HEK293T (cell line): ENCODE results near the gene CTNNA3.

Source experiments
- CTCF ChIA-PET: fragments of 350-600 bp; formaldehyde crosslinking; extraction: SDS; loops from one replicate; lab custom pipeline; 2021; ENCODE audit warnings: antibody characterized with exemption, inconsistent platforms; lab: Yijun Ruan, JAX
- POLR2A ChIA-PET: fragments of 350-600 bp; formaldehyde crosslinking; extraction: SDS; loops from one replicate; lab custom pipeline; 2020; ENCODE audit warnings: antibody characterized with exemption, inconsistent platforms; lab: Yijun Ruan, JAX
- DNase-seq: peaks from one replicate; pipeline ENCODE4 v3.0.0; 2012; ENCODE audit warnings: mixed read lengths; ENCODE audit errors: extremely low spot score
- ARNT ChIP-seq: fragments of 450-650 bp; IDR thresholded peaks from 2 replicates; pipeline ENCODE4 v1.6.1; 2017; ENCODE audit warnings: mild to moderate bottlenecking
- BHLHE40 ChIP-seq: fragments of 450-650 bp; IDR thresholded peaks from 2 replicates; pipeline ENCODE4 v1.6.1; 2016; ENCODE audit warnings: mild to moderate bottlenecking, moderate library complexity, borderline replicate concordance
- CTBP1 ChIP-seq: fragments of 450-650 bp; IDR thresholded peaks from 2 replicates; pipeline ENCODE4 v1.6.1; 2016; ENCODE audit warnings: borderline replicate concordance
- ELF4 ChIP-seq: fragments of 450-650 bp; IDR thresholded peaks from 2 replicates; pipeline ENCODE4 v1.6.1; 2017; ENCODE audit warnings: antibody characterized with exemption
- FOXA1 ChIP-seq: fragments of 450-650 bp; IDR thresholded peaks from 2 replicates; pipeline ENCODE4 v1.6.1; 2016; ENCODE audit warnings: mild to moderate bottlenecking
- FOXK2 ChIP-seq: fragments of 450-650 bp; IDR thresholded peaks from 2 replicates; pipeline ENCODE4 v1.6.1; 2016; ENCODE audit warnings: mild to moderate bottlenecking
- FOXM1 ChIP-seq: fragments of 450-650 bp; IDR thresholded peaks from 2 replicates; pipeline ENCODE4 v1.6.1; 2017; ENCODE audit warnings: mild to moderate bottlenecking, borderline replicate concordance
- HDGF ChIP-seq: fragments of 450-650 bp; IDR thresholded peaks from 2 replicates; pipeline ENCODE4 v1.6.1; 2017; ENCODE audit warnings: antibody characterized with exemption, borderline replicate concordance
- L3MBTL2 ChIP-seq: fragments of 450-650 bp; conservative IDR thresholded peaks from 2 replicates; pipeline ENCODE4 v1.6.1; 2016; ENCODE audit warnings: mild to moderate bottlenecking
- LEF1 ChIP-seq: fragments of 450-650 bp; IDR thresholded peaks from 2 replicates; pipeline ENCODE4 v1.6.1; 2017; ENCODE audit warnings: mild to moderate bottlenecking, borderline replicate concordance
- NFRKB ChIP-seq: fragments of 450-650 bp; IDR thresholded peaks from 2 replicates; pipeline ENCODE4 v1.6.1; 2016; ENCODE audit warnings: mild to moderate bottlenecking, moderate library complexity
- SP1 ChIP-seq: fragments of 450-650 bp; IDR thresholded peaks from 2 replicates; pipeline ENCODE4 v1.6.1; 2017
- SUZ12 ChIP-seq: fragments of 450-650 bp; IDR thresholded peaks from 2 replicates; pipeline ENCODE4 v1.6.1; 2016; ENCODE audit warnings: mild to moderate bottlenecking
- TARDBP ChIP-seq: fragments of 450-650 bp; IDR thresholded peaks from 2 replicates; pipeline ENCODE4 v1.6.1; 2016
- ZNF384 ChIP-seq: fragments of 450-650 bp; IDR thresholded peaks from 2 replicates; pipeline ENCODE4 v1.6.1; 2016
- TF ChIP-seq, protein P1 (sequence below): fragments of 450-650 bp; IDR thresholded peaks from 2 replicates; pipeline ENCODE4 v1.6.1; 2016

CTNNA3 gene

DNA sequence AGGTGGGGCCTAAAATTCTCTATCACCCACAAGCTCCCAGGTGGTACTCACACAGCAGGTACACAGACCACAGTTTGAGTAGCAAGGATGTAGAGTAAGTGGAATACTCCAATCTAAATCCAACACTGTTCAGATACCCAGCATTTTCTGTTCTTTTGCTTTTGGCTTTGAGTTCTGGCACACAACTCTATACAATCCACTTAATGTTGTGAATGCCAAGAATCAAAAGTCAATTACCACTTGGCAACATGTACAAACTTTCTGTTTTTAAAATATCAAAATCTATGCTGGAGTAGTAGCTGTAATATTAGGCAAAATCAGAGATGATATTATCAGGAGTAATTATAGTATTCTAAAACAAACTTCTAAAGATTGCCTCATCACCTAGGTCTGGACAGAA lies 903.6 kb downstream of the CTNNA3 start:
- no peak for TF ChIP-seq LEF1
- no peak for TF ChIP-seq FOXM1
- no peak for TF ChIP-seq FOXA1
- TF ChIP-seq BHLHE40 = no peak
- TF ChIP-seq HDGF = no peak
- no peak for TF ChIP-seq L3MBTL2
- TF ChIP-seq CTBP1 = no peak
- TF ChIP-seq ZNF384 = no peak
- CTCF ChIA-PET = no interaction called here

DNA sequence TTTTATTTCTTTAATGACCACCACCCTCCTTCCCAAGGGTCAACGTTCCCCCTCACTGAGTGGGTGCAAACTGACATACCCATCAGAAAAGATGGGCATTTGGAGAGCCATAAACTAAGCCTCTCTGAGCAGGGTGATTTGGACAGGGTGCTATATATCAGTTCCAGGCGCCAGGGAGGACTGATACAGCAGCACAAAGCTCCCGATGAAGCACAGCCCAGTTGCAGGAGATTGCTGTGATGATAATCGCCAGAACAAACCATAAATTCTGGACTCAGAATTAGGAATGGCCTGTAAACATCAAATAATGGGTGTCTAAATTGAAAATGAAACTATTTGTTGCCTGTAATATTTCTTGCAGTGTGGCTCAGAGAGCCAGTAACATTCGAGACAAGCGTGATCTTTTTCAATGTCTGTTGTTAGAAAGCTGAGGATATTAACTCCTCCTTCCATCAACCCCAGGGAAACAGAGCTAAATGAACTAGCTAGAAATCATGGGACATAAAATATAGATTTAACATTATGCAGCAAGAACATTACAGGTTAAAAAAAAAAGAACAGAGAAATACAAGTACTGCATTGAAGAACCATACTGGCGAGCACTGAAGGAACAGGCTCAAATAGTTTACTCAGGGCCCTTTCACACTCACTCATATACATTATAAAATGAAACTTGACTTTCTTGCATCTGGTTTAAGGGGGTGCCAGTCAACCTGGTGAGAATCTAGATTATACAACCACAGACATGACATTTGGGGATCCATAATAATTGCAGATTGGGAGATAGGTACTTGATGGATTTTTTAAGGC lies 907.6 kb downstream of the CTNNA3 start:
- ChIA-PET CTCF (no interaction called here), POLR2A (no interaction called here)
- TF ChIP-seq NFRKB = no peak
- TF ChIP-seq SUZ12 = no peak
- no peak for TF ChIP-seq L3MBTL2
- TF ChIP-seq, protein P1, sequence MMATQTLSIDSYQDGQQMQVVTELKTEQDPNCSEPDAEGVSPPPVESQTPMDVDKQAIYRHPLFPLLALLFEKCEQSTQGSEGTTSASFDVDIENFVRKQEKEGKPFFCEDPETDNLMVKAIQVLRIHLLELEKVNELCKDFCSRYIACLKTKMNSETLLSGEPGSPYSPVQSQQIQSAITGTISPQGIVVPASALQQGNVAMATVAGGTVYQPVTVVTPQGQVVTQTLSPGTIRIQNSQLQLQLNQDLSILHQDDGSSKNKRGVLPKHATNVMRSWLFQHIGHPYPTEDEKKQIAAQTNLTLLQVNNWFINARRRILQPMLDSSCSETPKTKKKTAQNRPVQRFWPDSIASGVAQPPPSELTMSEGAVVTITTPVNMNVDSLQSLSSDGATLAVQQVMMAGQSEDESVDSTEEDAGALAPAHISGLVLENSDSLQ = no peak
- no peak for TF ChIP-seq FOXK2
- no peak for TF ChIP-seq ELF4
- TF ChIP-seq CTBP1 = no peak
- TF ChIP-seq ARNT = no peak
- TF ChIP-seq BHLHE40 = no peak
- no peak for TF ChIP-seq HDGF
- TF ChIP-seq SP1 = no peak
- TF ChIP-seq TARDBP = no peak
- no peak for TF ChIP-seq FOXA1
- no peak for TF ChIP-seq LEF1
- TF ChIP-seq ZNF384 = no peak
- TF ChIP-seq FOXM1 = no peak
- DNase-seq = no peak

More for the DNA sequence above, 903.6 kb downstream of the CTNNA3 start:
- POLR2A ChIA-PET = no interaction called here
- no peak for DNase-seq

DNA sequence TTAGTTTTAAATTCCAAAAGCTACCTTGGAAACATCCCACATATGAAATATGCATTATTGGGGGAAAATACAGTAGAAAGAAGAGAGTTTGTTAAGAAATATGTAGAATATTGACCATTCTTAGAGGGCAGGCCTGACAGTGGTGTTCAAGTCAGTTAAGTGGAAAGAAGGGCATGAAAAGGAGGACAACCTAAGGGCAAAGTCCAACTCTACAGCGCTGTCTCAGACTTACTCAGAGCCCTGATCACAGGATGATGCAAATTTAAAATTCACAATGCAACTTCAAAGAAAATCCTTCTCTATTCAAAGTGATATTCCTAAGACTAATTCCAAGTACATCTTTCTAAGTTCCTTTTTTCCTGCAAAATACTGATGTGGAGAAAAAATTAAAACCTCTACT lies 909.3 kb downstream of the CTNNA3 start:
- POLR2A ChIA-PET = no interaction called here

DNA sequence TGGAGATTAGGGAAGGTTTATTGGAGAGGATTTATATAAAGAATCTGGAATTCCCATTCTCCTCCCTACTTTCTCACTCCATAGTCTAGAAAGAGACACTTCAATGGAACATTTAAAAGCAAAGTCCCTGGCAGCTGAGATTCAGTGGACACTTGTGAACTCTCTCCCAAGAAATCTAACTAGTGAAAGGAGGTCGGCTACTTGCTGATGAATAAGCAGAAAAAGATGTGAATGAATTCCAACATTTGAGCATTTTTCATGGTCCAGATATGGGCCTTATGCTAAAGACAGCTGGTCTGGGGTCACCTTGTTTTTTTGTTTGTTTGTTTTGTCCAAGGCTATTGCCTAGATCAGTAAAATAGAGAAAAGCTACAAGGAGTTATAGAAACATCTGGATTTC lies 911.2 kb downstream of the CTNNA3 start:
- no peak for DNase-seq
- no peak for TF ChIP-seq FOXK2
- no peak for TF ChIP-seq LEF1
- no peak for TF ChIP-seq NFRKB
- TF ChIP-seq ARNT = no peak
- no peak for TF ChIP-seq SP1
- TF ChIP-seq L3MBTL2 = no peak
- no peak for TF ChIP-seq FOXM1
- CTCF ChIA-PET = no interaction called here
- POLR2A ChIA-PET = no interaction called here

More for the DNA sequence above, 909.3 kb downstream of the CTNNA3 start:
- CTCF ChIA-PET = no interaction called here
- TF ChIP-seq FOXM1 (no peak), ELF4 (no peak), NFRKB (no peak), L3MBTL2 (no peak), SP1 (no peak), ZNF384 (no peak), FOXA1 (no peak), HDGF (no peak), CTBP1 (no peak), BHLHE40 (no peak), FOXK2 (no peak), LEF1 (no peak), SUZ12 (no peak), TARDBP (no peak), ARNT (no peak)
- TF ChIP-seq, protein P1 = no peak
- no peak for DNase-seq

DNA sequence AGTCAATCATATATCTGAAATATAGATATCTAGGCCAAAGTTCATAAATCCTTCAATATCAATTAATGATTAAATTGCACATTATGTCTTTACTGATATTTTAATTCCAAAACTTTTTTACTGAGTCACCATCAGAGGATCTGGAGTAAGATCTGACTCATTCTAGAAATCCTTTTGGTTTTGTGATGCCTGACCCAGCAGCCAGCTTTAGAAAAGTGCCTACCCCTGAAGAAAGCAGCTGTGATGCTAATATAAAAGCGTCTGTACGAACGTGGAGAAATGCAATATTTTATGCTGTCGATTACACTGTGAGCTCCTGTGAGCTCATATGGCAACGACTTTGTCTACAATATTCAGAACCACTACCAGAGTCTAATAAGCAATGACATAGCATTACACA lies 912.7 kb downstream of the CTNNA3 start:
- no peak for TF ChIP-seq L3MBTL2
- TF ChIP-seq, protein P1 = no peak
- no peak for TF ChIP-seq BHLHE40
- TF ChIP-seq ELF4 = no peak
- no peak for TF ChIP-seq FOXA1
- no peak for TF ChIP-seq CTBP1
- no peak for TF ChIP-seq NFRKB
- TF ChIP-seq SP1 = no peak
- no peak for TF ChIP-seq LEF1
- TF ChIP-seq HDGF = no peak
- no peak for TF ChIP-seq FOXM1
- no peak for TF ChIP-seq ARNT
- no peak for TF ChIP-seq SUZ12
- no peak for TF ChIP-seq FOXK2
- TF ChIP-seq TARDBP = no peak
- TF ChIP-seq ZNF384 = no peak
- CTCF ChIA-PET = no interaction called here
- POLR2A ChIA-PET = no interaction called here
- no peak for DNase-seq

DNA sequence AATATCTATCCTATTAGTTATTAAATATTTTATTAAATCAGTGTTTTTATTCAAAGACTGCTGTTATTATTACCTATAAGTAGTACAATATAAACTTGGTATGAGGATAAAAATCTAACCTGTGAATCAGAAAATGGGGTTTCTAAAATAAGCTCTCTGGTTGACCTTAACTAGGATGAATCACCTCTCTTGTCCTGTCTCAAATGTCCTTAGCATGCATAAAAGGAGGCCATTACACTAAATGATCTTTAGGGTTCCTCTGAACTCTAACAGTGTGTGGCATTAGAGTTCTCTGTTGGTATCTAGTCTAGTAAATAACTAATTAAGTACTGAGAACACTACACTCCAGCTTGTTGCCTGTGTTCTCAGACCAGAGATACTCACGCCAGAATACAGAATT lies 913.2 kb downstream of the CTNNA3 start:
- CTCF ChIA-PET = no interaction called here
- TF ChIP-seq HDGF = no peak
- TF ChIP-seq ZNF384 = no peak
- no peak for TF ChIP-seq SUZ12

More for the DNA sequence above, 913.2 kb downstream of the CTNNA3 start:
- POLR2A ChIA-PET = no interaction called here
- DNase-seq = no peak
